ENCODE data around the gene GDF10.

Gene GDF10

GRCh38 chr10:47268696-47269095, 31.3 kb upstream of the GDF10 start (continued):
- no peak for TF ChIP-seq ZNF645 (tag by site-specific recombination; IDR thresholded peaks at IDR 0.05)
- TF ChIP-seq MYNN (tag by site-specific recombination; IDR thresholded peaks at IDR 0.05; ENCODE audit: borderline replicate concordance): no peak
- no peak for TF ChIP-seq ZNF624 (tag by site-specific recombination; IDR thresholded peaks at IDR 0.05)
- no peak for TF ChIP-seq ZNF138 (tag by site-specific recombination; IDR thresholded peaks at IDR 0.05; ENCODE audit: borderline replicate concordance)
- TF ChIP-seq ZFP69B (tag by site-specific recombination; IDR thresholded peaks at IDR 0.05): no peak
- TF ChIP-seq ZNF629 (tag by site-specific recombination; IDR thresholded peaks at IDR 0.05): no peak

GRCh38 chr10:47269294-47269693, 30.7 kb upstream of the GDF10 start:
- no peak overlapping the region for H3K27ac ChIP-seq (ENCODE audit: extremely low read depth, low read depth, low read length)
- TF ChIP-seq ZNF266 (tag by site-specific recombination; IDR thresholded peaks at IDR 0.05; ENCODE audit: low read depth): no peak
- no peak for TF ChIP-seq HOXA7 (CRISPR knock-in tag; IDR thresholded peaks at IDR 0.05; ENCODE audit: borderline replicate concordance)
- no peak for TF ChIP-seq GFI1B (tag by site-specific recombination; IDR thresholded peaks at IDR 0.05)
- TF ChIP-seq, protein P1, sequence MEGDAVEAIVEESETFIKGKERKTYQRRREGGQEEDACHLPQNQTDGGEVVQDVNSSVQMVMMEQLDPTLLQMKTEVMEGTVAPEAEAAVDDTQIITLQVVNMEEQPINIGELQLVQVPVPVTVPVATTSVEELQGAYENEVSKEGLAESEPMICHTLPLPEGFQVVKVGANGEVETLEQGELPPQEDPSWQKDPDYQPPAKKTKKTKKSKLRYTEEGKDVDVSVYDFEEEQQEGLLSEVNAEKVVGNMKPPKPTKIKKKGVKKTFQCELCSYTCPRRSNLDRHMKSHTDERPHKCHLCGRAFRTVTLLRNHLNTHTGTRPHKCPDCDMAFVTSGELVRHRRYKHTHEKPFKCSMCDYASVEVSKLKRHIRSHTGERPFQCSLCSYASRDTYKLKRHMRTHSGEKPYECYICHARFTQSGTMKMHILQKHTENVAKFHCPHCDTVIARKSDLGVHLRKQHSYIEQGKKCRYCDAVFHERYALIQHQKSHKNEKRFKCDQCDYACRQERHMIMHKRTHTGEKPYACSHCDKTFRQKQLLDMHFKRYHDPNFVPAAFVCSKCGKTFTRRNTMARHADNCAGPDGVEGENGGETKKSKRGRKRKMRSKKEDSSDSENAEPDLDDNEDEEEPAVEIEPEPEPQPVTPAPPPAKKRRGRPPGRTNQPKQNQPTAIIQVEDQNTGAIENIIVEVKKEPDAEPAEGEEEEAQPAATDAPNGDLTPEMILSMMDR (tag by site-specific recombination; IDR thresholded peaks at IDR 0.05): 0 out of 2 replicates have a peak, but pooled peaks have one; percentile 14
- no peak overlapping the region for H3K4me3 ChIP-seq (ENCODE audit: low read depth, low read length)
- H3K9me3 ChIP-seq (ENCODE audit: control insufficient read depth, insufficient read depth, low read depth, low read length): no peaks in the 10 kb centered on the region; the same call in 1 of the 2 replicates
- no peaks in the 10 kb centered on the region for H3K36me3 ChIP-seq (ENCODE audit: control insufficient read depth in 2 of 2, insufficient read depth in 1 of 2, low read length in 2 of 2)
- no peaks in the 10 kb centered on the region for H3K4me1 ChIP-seq (ENCODE audit: control insufficient read depth, insufficient read depth, low read length)
- POLR2A ChIA-PET: no interaction called here
- CTCF ChIA-PET: interaction anchor here (2.0 kb wide), 1 partner anchor 221 kb away, joined by 5 read pairs; no protein-coding TSS in a partner anchor

DNA sequence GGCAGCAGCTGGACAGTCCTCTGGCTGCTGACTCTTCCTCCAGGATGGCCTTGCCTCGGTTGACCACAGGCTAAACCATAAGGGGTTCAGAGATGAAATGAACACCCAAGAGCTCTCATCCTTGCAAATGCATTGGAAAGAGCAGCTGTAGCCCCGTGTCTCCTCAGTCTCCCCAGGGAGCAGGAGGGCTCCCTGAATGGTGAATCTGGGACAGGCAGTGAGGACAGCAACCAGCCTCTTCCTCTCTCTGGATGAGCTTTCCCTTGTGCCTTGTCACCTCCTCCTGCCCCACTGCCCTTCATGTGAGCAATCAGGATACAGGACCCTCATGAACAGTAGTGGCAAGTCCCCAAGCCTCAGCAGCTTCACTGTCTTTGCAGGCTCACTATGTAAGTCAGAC, 23.9 kb upstream of the GDF10 start:
- POLR2A ChIA-PET: no interaction called here
- CTCF ChIA-PET: no interaction called here
- no peaks in the 10 kb centered on the region for H3K36me3 ChIP-seq (ENCODE audit: control insufficient read depth in 2 of 2, insufficient read depth in 1 of 2, low read length in 2 of 2)
- no peak overlapping the region for H3K4me3 ChIP-seq (ENCODE audit: low read depth, low read length)
- no peaks in the 10 kb centered on the region; the same call in 1 of the 2 replicates for H3K9me3 ChIP-seq (ENCODE audit: control insufficient read depth, insufficient read depth, low read depth, low read length)
- no peak overlapping the region for H3K27ac ChIP-seq (ENCODE audit: extremely low read depth, low read depth, low read length)
- no peaks in the 10 kb centered on the region for H3K4me1 ChIP-seq (ENCODE audit: control insufficient read depth, insufficient read depth, low read length)
- no peak for TF ChIP-seq ZBTB8A (tag by site-specific recombination; IDR thresholded peaks at IDR 0.05)
- TF ChIP-seq, protein P2, sequence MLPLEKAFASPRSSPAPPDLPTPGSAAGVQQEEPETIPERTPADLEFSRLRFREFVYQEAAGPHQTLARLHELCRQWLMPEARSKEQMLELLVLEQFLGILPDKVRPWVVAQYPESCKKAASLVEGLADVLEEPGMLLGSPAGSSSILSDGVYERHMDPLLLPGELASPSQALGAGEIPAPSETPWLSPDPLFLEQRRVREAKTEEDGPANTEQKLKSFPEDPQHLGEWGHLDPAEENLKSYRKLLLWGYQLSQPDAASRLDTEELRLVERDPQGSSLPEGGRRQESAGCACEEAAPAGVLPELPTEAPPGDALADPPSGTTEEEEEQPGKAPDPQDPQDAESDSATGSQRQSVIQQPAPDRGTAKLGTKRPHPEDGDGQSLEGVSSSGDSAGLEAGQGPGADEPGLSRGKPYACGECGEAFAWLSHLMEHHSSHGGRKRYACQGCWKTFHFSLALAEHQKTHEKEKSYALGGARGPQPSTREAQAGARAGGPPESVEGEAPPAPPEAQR (tag by site-specific recombination; IDR thresholded peaks at IDR 0.05): no peak
- TF ChIP-seq ZNF629 (tag by site-specific recombination; IDR thresholded peaks at IDR 0.05): no peak
- no peak for TF ChIP-seq ZNF529 (tag by site-specific recombination; IDR thresholded peaks at IDR 0.05; ENCODE audit: insufficient replicate concordance)
- no peak for TF ChIP-seq WT1 (tag by site-specific recombination; IDR thresholded peaks at IDR 0.05)
- TF ChIP-seq ZNF596 (tag by site-specific recombination; IDR thresholded peaks at IDR 0.05): no peak
- TF ChIP-seq ZNF621 (tag by site-specific recombination; IDR thresholded peaks at IDR 0.05): no peak
- TF ChIP-seq HOXA7 (CRISPR knock-in tag; IDR thresholded peaks at IDR 0.05; ENCODE audit: borderline replicate concordance): no peak
- TF ChIP-seq ZNF391 (tag by site-specific recombination; IDR thresholded peaks at IDR 0.05; ENCODE audit: borderline replicate concordance, low read depth): no peak
- TF ChIP-seq, protein P3, sequence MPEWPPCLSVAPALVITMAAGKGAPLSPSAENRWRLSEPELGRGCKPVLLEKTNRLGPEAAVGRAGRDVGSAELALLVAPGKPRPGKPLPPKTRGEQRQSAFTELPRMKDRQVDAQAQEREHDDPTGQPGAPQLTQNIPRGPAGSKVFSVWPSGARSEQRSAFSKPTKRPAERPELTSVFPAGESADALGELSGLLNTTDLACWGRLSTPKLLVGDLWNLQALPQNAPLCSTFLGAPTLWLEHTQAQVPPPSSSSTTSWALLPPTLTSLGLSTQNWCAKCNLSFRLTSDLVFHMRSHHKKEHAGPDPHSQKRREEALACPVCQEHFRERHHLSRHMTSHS (tag by site-specific recombination; IDR thresholded peaks at IDR 0.05): no peak
- TF ChIP-seq ZNF518A (tag by site-specific recombination; conservative IDR thresholded peaks at IDR 0.05; ENCODE audit: low read depth): no peak
- TF ChIP-seq PRDM4 (tag by site-specific recombination; IDR thresholded peaks at IDR 0.05): no peak
- TF ChIP-seq GLI4 (tag by site-specific recombination; IDR thresholded peaks at IDR 0.05): no peak
